Measurements from ENCODE around the gene PLEKHG1. TPM values are rescaled to one million over a fixed set of nuclear protein-coding genes. Genes with fewer than 3 reads are reported as not detected.

PLEKHG1 gene
- total and polyA plus RNA-seq, 4 experiments from 2014 or later, result 1.2 to 3.9 (median 2.5) TPM

GRCh38 chr6:150619275-150619674 lies 19.6 kb downstream of the PLEKHG1 start:
- H3K36me3 ChIP-seq (ENCODE audit: insufficient read depth, low read length), result no peaks in the 10 kb centered on the region
- H3K4me1 ChIP-seq (ENCODE audit: insufficient read depth, low read length), result peaks cover 17% of the 10 kb centered on the region
- no peaks in the 10 kb centered on the region for H3K9me3 Mint-ChIP-seq
- H3K4me3 Mint-ChIP-seq, result no peak overlapping the region
- ChIA-PET CTCF (ENCODE audit: partially characterized antibody) (interaction anchor here (0.9 kb wide), 1 partner anchor 19 kb away, joined by 3 read pairs; no protein-coding TSS in a partner anchor), POLR2A (ENCODE audit: partially characterized antibody) (no interaction called here)
- no peak overlapping the region for H3K4me3 ChIP-seq (ENCODE audit: low read length in 2 of 2)
- H3K27ac ChIP-seq (ENCODE audit: low read depth, low read length), result no peak overlapping the region
- intact Hi-C loops (cut with micrococcal nuclease), result no loop called here
- no peaks in the 10 kb centered on the region for H3K27me3 ChIP-seq (ENCODE audit: insufficient read depth, low read length)
- no peaks in the 10 kb centered on the region for H3K36me3 Mint-ChIP-seq
- no peaks in the 10 kb centered on the region for H3K9me3 ChIP-seq (ENCODE audit: control insufficient read depth in 1 of 2, low read length in 2 of 2)
- H3K27me3 Mint-ChIP-seq, result peaks cover 2 to 5% of the 10 kb centered on the region in 2 donors
- H3K27ac Mint-ChIP-seq, result no peak overlapping the region
- no peak for DNase-seq
- peaks cover 7 to 17% (median 11%) of the 10 kb centered on the region in 4 donors for H3K4me1 Mint-ChIP-seq

- no peaks in the 10 kb centered on the region for H3K9me3 ChIP-seq (ENCODE audit: control insufficient read depth in 1 of 2, low read length in 2 of 2)
- Mint-ChIP-seq H3K27ac (no peak overlapping the region), H3K4me1 (peaks cover 7 to 18% (median 11%) of the 10 kb centered on the region in 4 donors), H3K9me3 (no peaks in the 10 kb centered on the region), H3K4me3 (no peak overlapping the region), H3K36me3 (no peaks in the 10 kb centered on the region), H3K27me3 (peaks cover 2 to 3% of the 10 kb centered on the region in 2 donors)
- no peaks in the 10 kb centered on the region for H3K27me3 ChIP-seq (ENCODE audit: insufficient read depth, low read length)
- intact Hi-C loops (cut with micrococcal nuclease), result no loop called here
- peaks cover 17% of the 10 kb centered on the region for H3K4me1 ChIP-seq (ENCODE audit: insufficient read depth, low read length)
- no peaks in the 10 kb centered on the region for H3K36me3 ChIP-seq (ENCODE audit: insufficient read depth, low read length)
- no peak for DNase-seq
- no peak overlapping the region for H3K27ac ChIP-seq (ENCODE audit: low read depth, low read length)
- ChIA-PET CTCF (ENCODE audit: partially characterized antibody) (no interaction called here), POLR2A (ENCODE audit: partially characterized antibody) (no interaction called here)
- H3K4me3 ChIP-seq (ENCODE audit: low read length in 2 of 2), result no peak overlapping the region
These were observed 20.6 kb downstream of the PLEKHG1 start for GRCh38 chr6:150620244-150620643.

- Histone ChIP-seq H3K4me1 (ENCODE audit: insufficient read depth, low read length) (peaks cover 17% of the 10 kb centered on the region), H3K9me3 (ENCODE audit: control insufficient read depth in 1 of 2, low read length in 2 of 2) (no peaks in the 10 kb centered on the region), H3K36me3 (ENCODE audit: insufficient read depth, low read length) (no peaks in the 10 kb centered on the region), H3K27me3 (ENCODE audit: insufficient read depth, low read length) (no peaks in the 10 kb centered on the region), H3K27ac (ENCODE audit: low read depth, low read length) (no peak overlapping the region), H3K4me3 (ENCODE audit: low read length in 2 of 2) (no peak overlapping the region)
- H3K4me3 Mint-ChIP-seq, result no peak overlapping the region
- intact Hi-C loops (cut with micrococcal nuclease), result no loop called here
- H3K9me3 Mint-ChIP-seq, result peaks cover 0 to 1% (median 0%) of the 10 kb centered on the region in 8 donors
- H3K4me1 Mint-ChIP-seq, result peaks cover 7 to 18% (median 11%) of the 10 kb centered on the region in 4 donors
- H3K27ac Mint-ChIP-seq, result no peak overlapping the region
- no peaks in the 10 kb centered on the region for H3K36me3 Mint-ChIP-seq
- peaks cover 3 to 4% of the 10 kb centered on the region in 2 donors for H3K27me3 Mint-ChIP-seq
- ChIA-PET POLR2A (ENCODE audit: partially characterized antibody) (no interaction called here), CTCF (ENCODE audit: partially characterized antibody) (no interaction called here)
- no peak for DNase-seq
These were observed 21.1 kb downstream of the PLEKHG1 start for GRCh38 chr6:150620763-150621162.

- peaks cover 0 to 3% (median 0%) of the 10 kb centered on the region in 8 donors for H3K9me3 Mint-ChIP-seq
- Histone ChIP-seq H3K36me3 (ENCODE audit: insufficient read depth, low read length) (no peaks in the 10 kb centered on the region), H3K9me3 (ENCODE audit: control insufficient read depth in 1 of 2, low read length in 2 of 2) (no peaks in the 10 kb centered on the region), H3K4me1 (ENCODE audit: insufficient read depth, low read length) (peaks cover 17% of the 10 kb centered on the region), H3K27me3 (ENCODE audit: insufficient read depth, low read length) (no peaks in the 10 kb centered on the region), H3K27ac (ENCODE audit: low read depth, low read length) (no peak overlapping the region), H3K4me3 (ENCODE audit: low read length in 2 of 2) (no peak overlapping the region)
- no peak for DNase-seq
- ChIA-PET POLR2A (ENCODE audit: partially characterized antibody) (no interaction called here), CTCF (ENCODE audit: partially characterized antibody) (no interaction called here)
- H3K4me3 Mint-ChIP-seq, result no peak overlapping the region
- peaks cover 3 to 5% of the 10 kb centered on the region in 2 donors for H3K27me3 Mint-ChIP-seq
- peaks cover 7 to 18% (median 11%) of the 10 kb centered on the region in 4 donors for H3K4me1 Mint-ChIP-seq
- H3K27ac Mint-ChIP-seq, result peak overlapping the region in 5 of 7 donors; percentile 1 to 90 (median 44)
- H3K36me3 Mint-ChIP-seq, result no peaks in the 10 kb centered on the region
- intact Hi-C loops (cut with micrococcal nuclease), result no loop called here
These were observed 22.8 kb downstream of the PLEKHG1 start for GRCh38 chr6:150622476-150622875.

- Histone ChIP-seq H3K36me3 (ENCODE audit: insufficient read depth, low read length) (no peaks in the 10 kb centered on the region), H3K4me3 (ENCODE audit: low read length in 2 of 2) (no peak overlapping the region), H3K27ac (ENCODE audit: low read depth, low read length) (no peak overlapping the region), H3K4me1 (ENCODE audit: insufficient read depth, low read length) (peaks cover 17% of the 10 kb centered on the region), H3K27me3 (ENCODE audit: insufficient read depth, low read length) (no peaks in the 10 kb centered on the region), H3K9me3 (ENCODE audit: control insufficient read depth in 1 of 2, low read length in 2 of 2) (no peaks in the 10 kb centered on the region)
- ChIA-PET POLR2A (ENCODE audit: partially characterized antibody) (no interaction called here), CTCF (ENCODE audit: partially characterized antibody) (no interaction called here)
- peaks cover 3 to 5% of the 10 kb centered on the region in 2 donors for H3K27me3 Mint-ChIP-seq
- peak overlapping the region; percentile 1 to 90 (median 75) for H3K27ac Mint-ChIP-seq
- H3K9me3 Mint-ChIP-seq, result peaks cover 0 to 3% (median 0%) of the 10 kb centered on the region in 8 donors
- no peaks in the 10 kb centered on the region for H3K36me3 Mint-ChIP-seq
- H3K4me3 Mint-ChIP-seq, result peak overlapping the region in 5 of 8 donors; percentile 32 to 60 (median 44)
- intact Hi-C loops (cut with micrococcal nuclease), result no loop called here
- peak; percentile 25 to 50 (median 35) for DNase-seq
- H3K4me1 Mint-ChIP-seq, result peaks cover 7 to 18% (median 11%) of the 10 kb centered on the region in 4 donors
These were observed 23.5 kb downstream of the PLEKHG1 start for GRCh38 chr6:150622941-150623874.

- CTCF ChIA-PET (ENCODE audit: partially characterized antibody), result no interaction called here
- DNase-seq, result no peak
- intact Hi-C loops (cut with micrococcal nuclease), result no loop called here
- peaks cover 0 to 3% (median 0%) of the 10 kb centered on the region in 8 donors for H3K9me3 Mint-ChIP-seq
- no peak overlapping the region for H3K27ac ChIP-seq (ENCODE audit: low read depth, low read length)
- peaks cover 17% of the 10 kb centered on the region for H3K4me1 ChIP-seq (ENCODE audit: insufficient read depth, low read length)
- H3K27ac Mint-ChIP-seq, result peak overlapping the region in 4 of 7 donors; percentile 29 to 74 (median 50)
- peaks cover 7 to 18% (median 11%) of the 10 kb centered on the region in 4 donors for H3K4me1 Mint-ChIP-seq
- H3K4me3 Mint-ChIP-seq, result no peak overlapping the region
- POLR2A ChIA-PET (ENCODE audit: partially characterized antibody), result no interaction called here
- peaks cover 3 to 5% of the 10 kb centered on the region in 2 donors for H3K27me3 Mint-ChIP-seq
- no peaks in the 10 kb centered on the region for H3K27me3 ChIP-seq (ENCODE audit: insufficient read depth, low read length)
- H3K9me3 ChIP-seq (ENCODE audit: control insufficient read depth in 1 of 2, low read length in 2 of 2), result no peaks in the 10 kb centered on the region
- no peaks in the 10 kb centered on the region for H3K36me3 Mint-ChIP-seq
- H3K36me3 ChIP-seq (ENCODE audit: insufficient read depth, low read length), result no peaks in the 10 kb centered on the region
- H3K4me3 ChIP-seq (ENCODE audit: low read length in 2 of 2), result no peak overlapping the region
These were observed 24.5 kb downstream of the PLEKHG1 start for GRCh38 chr6:150624191-150624590.

- H3K36me3 Mint-ChIP-seq, result no peaks in the 10 kb centered on the region
- H3K27me3 Mint-ChIP-seq, result peaks cover 5 to 6% of the 10 kb centered on the region in 2 donors
- no peak for DNase-seq
- H3K36me3 ChIP-seq (ENCODE audit: insufficient read depth, low read length), result no peaks in the 10 kb centered on the region
- H3K9me3 Mint-ChIP-seq, result peaks cover 0 to 3% (median 0%) of the 10 kb centered on the region in 8 donors
- peaks cover 8 to 24% (median 18%) of the 10 kb centered on the region in 4 donors for H3K4me1 Mint-ChIP-seq
- H3K4me3 ChIP-seq (ENCODE audit: low read length in 2 of 2), result no peak overlapping the region
- no peaks in the 10 kb centered on the region for H3K27me3 ChIP-seq (ENCODE audit: insufficient read depth, low read length)
- POLR2A ChIA-PET (ENCODE audit: partially characterized antibody), result no interaction called here
- H3K9me3 ChIP-seq (ENCODE audit: control insufficient read depth in 1 of 2, low read length in 2 of 2), result no peaks in the 10 kb centered on the region
- H3K27ac Mint-ChIP-seq, result no peak overlapping the region
- CTCF ChIA-PET (ENCODE audit: partially characterized antibody), result no interaction called here
- no peak overlapping the region for H3K4me3 Mint-ChIP-seq
- H3K27ac ChIP-seq (ENCODE audit: low read depth, low read length), result no peak overlapping the region
- intact Hi-C loops (cut with micrococcal nuclease), result no loop called here
- H3K4me1 ChIP-seq (ENCODE audit: insufficient read depth, low read length), result peaks cover 18% of the 10 kb centered on the region
These were observed 26.2 kb downstream of the PLEKHG1 start for GRCh38 chr6:150625927-150626326.
